Measurements from ENCODE around the gene HERPUD2.

- TF ChIP-seq, protein P1, sequence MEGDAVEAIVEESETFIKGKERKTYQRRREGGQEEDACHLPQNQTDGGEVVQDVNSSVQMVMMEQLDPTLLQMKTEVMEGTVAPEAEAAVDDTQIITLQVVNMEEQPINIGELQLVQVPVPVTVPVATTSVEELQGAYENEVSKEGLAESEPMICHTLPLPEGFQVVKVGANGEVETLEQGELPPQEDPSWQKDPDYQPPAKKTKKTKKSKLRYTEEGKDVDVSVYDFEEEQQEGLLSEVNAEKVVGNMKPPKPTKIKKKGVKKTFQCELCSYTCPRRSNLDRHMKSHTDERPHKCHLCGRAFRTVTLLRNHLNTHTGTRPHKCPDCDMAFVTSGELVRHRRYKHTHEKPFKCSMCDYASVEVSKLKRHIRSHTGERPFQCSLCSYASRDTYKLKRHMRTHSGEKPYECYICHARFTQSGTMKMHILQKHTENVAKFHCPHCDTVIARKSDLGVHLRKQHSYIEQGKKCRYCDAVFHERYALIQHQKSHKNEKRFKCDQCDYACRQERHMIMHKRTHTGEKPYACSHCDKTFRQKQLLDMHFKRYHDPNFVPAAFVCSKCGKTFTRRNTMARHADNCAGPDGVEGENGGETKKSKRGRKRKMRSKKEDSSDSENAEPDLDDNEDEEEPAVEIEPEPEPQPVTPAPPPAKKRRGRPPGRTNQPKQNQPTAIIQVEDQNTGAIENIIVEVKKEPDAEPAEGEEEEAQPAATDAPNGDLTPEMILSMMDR (IDR thresholded peaks at IDR 0.05; ENCODE audit: extremely low read depth in 1 of 2, insufficient read depth in 1 of 2, low read depth in 1 of 2, low read length in 2 of 2), result no peak
- no peak for TF ChIP-seq POLR2A (IDR thresholded peaks at IDR 0.05; ENCODE audit: low read depth, low read length)
- TF ChIP-seq EZH2 (IDR thresholded peaks at IDR 0.05; ENCODE audit: borderline replicate concordance, low read depth, low read length, severe bottlenecking), result no peak
- no peak for TF ChIP-seq MAX (IDR thresholded peaks at IDR 0.05; ENCODE audit: insufficient read depth, insufficient read length)
- TF ChIP-seq POLR2AphosphoS5 (IDR thresholded peaks at IDR 0.05; ENCODE audit: insufficient read depth, low read depth, low read length), result no peak
- TF ChIP-seq GATA2 (IDR thresholded peaks at IDR 0.05; ENCODE audit: insufficient read depth, insufficient read length, low read depth, low read length), result no peak
- no peak for TF ChIP-seq JUN (IDR thresholded peaks at IDR 0.05; ENCODE audit: borderline replicate concordance, insufficient read depth, insufficient read length, low read depth)
- TF ChIP-seq MYC (IDR thresholded peaks at IDR 0.05; ENCODE audit: low read depth, low read length), result no peak
These were observed 37.8 kb downstream of the HERPUD2 start for GRCh38 chr7:35657125-35657524.

Measured in endothelial cell of umbilical vein (primary cell).